GM12864 (cell line): ENCODE measurements around the gene DNAL1.

ENCODE experiments used
- DNase-seq: peaks from one replicate; pipeline ENCODE4 v3.0.0-alpha.2; 2011; ENCODE audit warnings: low read depth
- H3K4me3 ChIP-seq: 2 replicates; pipeline ENCODE4 v1.5.1; 2011; ENCODE audit warnings: mild to moderate bottlenecking, low read depth, low read length, control low read depth
- CTCF ChIP-seq: IDR thresholded peaks from 2 replicates; pipeline ENCODE4 v1.5.1; 2011; ENCODE audit warnings: low read depth, mild to moderate bottlenecking, moderate library complexity, low read length, control low read depth, inconsistent platforms; ENCODE audit errors: missing control alignments

The DNAL1 gene

GRCh38 chr14:73644531-73645247, at the start of gene DNAL1:
Gene DNAL1 (plus strand): TSS chr14:73644986. CDS start chr14:73645040, 54 bp downstream.
- H3K4me3 ChIP-seq: peak within 1 kb of the TSS; percentile 64
- TF ChIP-seq CTCF: no peak
- peak; percentile 63 for DNase-seq

GRCh38 chr14:73599499-73599898, 45.3 kb upstream of the DNAL1 start:
- no peak for TF ChIP-seq CTCF
- no peak overlapping the region for H3K4me3 ChIP-seq
- no peak for DNase-seq

- no peak overlapping the region for H3K4me3 ChIP-seq
- DNase-seq: no peak
- TF ChIP-seq CTCF: no peak
Observed at GRCh38 chr14:73602994-73603393, 41.8 kb upstream of the DNAL1 start.

- no peak for TF ChIP-seq CTCF
- no peak for DNase-seq
- no peak overlapping the region for H3K4me3 ChIP-seq
Observed at GRCh38 chr14:73606271-73606670, 38.5 kb upstream of the DNAL1 start.

- DNase-seq: no peak
- H3K4me3 ChIP-seq: no peak overlapping the region
- TF ChIP-seq CTCF: no peak
Observed at GRCh38 chr14:73607241-73607640, 37.5 kb upstream of the DNAL1 start.

GRCh38 chr14:73610687-73611086, 34.1 kb upstream of the DNAL1 start:
- no peak for DNase-seq
- no peak overlapping the region for H3K4me3 ChIP-seq
- TF ChIP-seq CTCF: no peak
